ENCODE measurements around the gene NR6A1. TPM values are rescaled to one million over a fixed set of nuclear protein-coding genes. Genes with fewer than 3 reads are reported as not detected.

NR6A1 gene
- total RNA-seq, 1 donor from 2014 or later, result 1.2 TPM

DNA sequence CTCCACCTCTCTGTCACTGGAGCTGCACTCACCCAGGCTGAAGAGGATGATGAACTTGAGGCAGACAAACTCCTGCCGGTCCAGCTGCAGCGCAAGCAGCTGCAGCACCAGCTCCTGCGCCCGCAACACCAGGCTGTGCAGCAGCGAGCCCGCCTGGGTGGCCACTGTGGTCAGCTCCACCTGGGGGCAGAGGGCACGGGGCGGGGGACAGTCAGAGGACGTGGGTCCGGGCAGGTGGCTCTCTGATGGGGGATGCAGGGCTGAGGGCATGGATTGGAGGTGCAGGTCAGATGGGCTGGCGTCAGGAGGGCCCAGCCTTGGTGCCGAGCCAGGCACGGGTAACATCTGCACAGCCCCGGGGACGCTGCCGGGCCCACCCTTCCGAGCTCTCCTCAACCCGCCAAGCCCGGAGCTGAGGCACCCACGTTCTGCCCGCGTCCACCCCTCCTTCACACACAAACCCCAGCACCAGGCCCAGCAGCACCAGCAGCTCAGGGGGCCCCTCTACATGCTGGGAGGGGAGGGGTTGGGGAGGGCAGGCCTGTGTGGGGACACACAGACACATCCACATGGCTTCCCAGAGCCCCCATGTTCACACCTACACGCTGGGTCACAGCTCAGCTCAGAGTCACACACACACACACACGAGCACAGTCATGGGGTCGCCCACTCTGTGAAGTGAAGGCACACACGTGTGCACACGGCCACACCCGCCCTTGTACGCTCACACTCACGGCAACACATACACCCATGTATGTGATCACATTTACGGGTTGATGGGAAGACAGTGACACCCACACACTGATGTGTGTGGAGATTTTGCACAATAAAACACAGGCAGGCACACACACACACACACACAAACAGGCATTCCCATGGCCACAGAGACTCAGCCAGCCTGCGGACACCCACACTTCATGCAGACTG, 279.8 kb downstream of the NR6A1 start:
- H3K27ac ChIP-seq, result no peak overlapping the region
- H3K4me1 ChIP-seq, result no peaks in the 10 kb centered on the region
- no peak overlapping the region for H3K4me3 ChIP-seq
- DNase-seq (ENCODE audit: extremely low spot score in 2 of 2), result no peak
- no peaks in the 10 kb centered on the region for H3K36me3 ChIP-seq
- H3K27me3 ChIP-seq, result peaks cover 1% of the 10 kb centered on the region
- intact Hi-C loops (cut with DNase I), result no loop called here
- no peaks in the 10 kb centered on the region for H3K9me3 ChIP-seq
- no peak for TF ChIP-seq POLR2AphosphoS5 (IDR thresholded peaks at IDR 0.05; ENCODE audit: insufficient read depth in 1 of 2, low read depth in 1 of 2)
- TF ChIP-seq, protein P1, sequence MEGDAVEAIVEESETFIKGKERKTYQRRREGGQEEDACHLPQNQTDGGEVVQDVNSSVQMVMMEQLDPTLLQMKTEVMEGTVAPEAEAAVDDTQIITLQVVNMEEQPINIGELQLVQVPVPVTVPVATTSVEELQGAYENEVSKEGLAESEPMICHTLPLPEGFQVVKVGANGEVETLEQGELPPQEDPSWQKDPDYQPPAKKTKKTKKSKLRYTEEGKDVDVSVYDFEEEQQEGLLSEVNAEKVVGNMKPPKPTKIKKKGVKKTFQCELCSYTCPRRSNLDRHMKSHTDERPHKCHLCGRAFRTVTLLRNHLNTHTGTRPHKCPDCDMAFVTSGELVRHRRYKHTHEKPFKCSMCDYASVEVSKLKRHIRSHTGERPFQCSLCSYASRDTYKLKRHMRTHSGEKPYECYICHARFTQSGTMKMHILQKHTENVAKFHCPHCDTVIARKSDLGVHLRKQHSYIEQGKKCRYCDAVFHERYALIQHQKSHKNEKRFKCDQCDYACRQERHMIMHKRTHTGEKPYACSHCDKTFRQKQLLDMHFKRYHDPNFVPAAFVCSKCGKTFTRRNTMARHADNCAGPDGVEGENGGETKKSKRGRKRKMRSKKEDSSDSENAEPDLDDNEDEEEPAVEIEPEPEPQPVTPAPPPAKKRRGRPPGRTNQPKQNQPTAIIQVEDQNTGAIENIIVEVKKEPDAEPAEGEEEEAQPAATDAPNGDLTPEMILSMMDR (IDR thresholded peaks at IDR 0.05), result no peak
- no peak for TF ChIP-seq POLR2A (IDR thresholded peaks at IDR 0.05)

DNA sequence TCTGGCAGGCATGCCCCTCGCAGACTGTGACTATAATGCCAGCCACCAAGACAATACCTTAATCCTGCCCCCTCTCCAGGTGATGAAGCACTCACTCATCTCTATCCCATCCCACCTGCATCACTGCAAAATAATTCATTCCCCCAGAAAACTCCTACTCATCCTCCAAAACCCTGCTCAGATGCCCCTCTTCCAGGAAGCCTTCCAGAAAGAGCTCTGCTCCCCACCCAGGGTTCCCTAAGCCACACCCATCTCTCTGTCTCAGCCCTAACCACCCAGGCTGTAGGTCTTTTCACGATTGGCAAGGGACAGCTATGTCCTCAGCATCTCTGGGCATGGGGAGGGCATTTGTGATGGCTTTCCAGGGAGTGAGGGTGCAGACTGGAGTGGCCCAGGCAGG, 281.1 kb downstream of the NR6A1 start:
- TF ChIP-seq POLR2AphosphoS5 (IDR thresholded peaks at IDR 0.05; ENCODE audit: insufficient read depth in 1 of 2, low read depth in 1 of 2) (no peak), POLR2A (IDR thresholded peaks at IDR 0.05) (no peak)
- TF ChIP-seq, protein P1 (IDR thresholded peaks at IDR 0.05), result no peak
- Histone ChIP-seq H3K4me1 (no peaks in the 10 kb centered on the region), H3K27ac (no peak overlapping the region), H3K27me3 (peaks cover 3% of the 10 kb centered on the region), H3K36me3 (no peaks in the 10 kb centered on the region), H3K9me3 (no peaks in the 10 kb centered on the region), H3K4me3 (no peak overlapping the region)
- no peak for DNase-seq (ENCODE audit: extremely low spot score in 2 of 2)
- intact Hi-C loops (cut with DNase I), result no loop called here

GRCh38 chr9:124489222-124489621, 281.9 kb downstream of the NR6A1 start:
- no peaks in the 10 kb centered on the region for H3K4me1 ChIP-seq
- intact Hi-C loops (cut with DNase I), result no loop called here
- no peak for DNase-seq (ENCODE audit: extremely low spot score in 2 of 2)
- TF ChIP-seq POLR2AphosphoS5 (IDR thresholded peaks at IDR 0.05; ENCODE audit: insufficient read depth in 1 of 2, low read depth in 1 of 2) (no peak), POLR2A (IDR thresholded peaks at IDR 0.05) (no peak)
- TF ChIP-seq, protein P1 (IDR thresholded peaks at IDR 0.05), result no peak
- H3K4me3 ChIP-seq, result no peak overlapping the region
- peaks cover 3% of the 10 kb centered on the region for H3K27me3 ChIP-seq
- no peak overlapping the region for H3K27ac ChIP-seq
- no peaks in the 10 kb centered on the region for H3K9me3 ChIP-seq
- H3K36me3 ChIP-seq, result no peaks in the 10 kb centered on the region

GRCh38 chr9:124488641-124489210, 282.4 kb downstream of the NR6A1 start:
- peaks cover 3% of the 10 kb centered on the region for H3K27me3 ChIP-seq
- intact Hi-C loops (cut with DNase I), result no loop called here
- no peaks in the 10 kb centered on the region for H3K9me3 ChIP-seq
- no peaks in the 10 kb centered on the region for H3K36me3 ChIP-seq
- no peak for DNase-seq (ENCODE audit: extremely low spot score in 2 of 2)
- H3K27ac ChIP-seq, result no peak overlapping the region
- no peak overlapping the region for H3K4me3 ChIP-seq
- no peaks in the 10 kb centered on the region for H3K4me1 ChIP-seq
- TF ChIP-seq POLR2AphosphoS5 (IDR thresholded peaks at IDR 0.05; ENCODE audit: insufficient read depth in 1 of 2, low read depth in 1 of 2) (no peak), POLR2A (IDR thresholded peaks at IDR 0.05) (no peak)
- TF ChIP-seq, protein P1 (IDR thresholded peaks at IDR 0.05), result no peak
